ENCODE data around the gene HOXC5.
A peak's percentile ranks its signal among the peaks of the same experiment; 100 is the strongest.

The HOXC5 gene

DNA sequence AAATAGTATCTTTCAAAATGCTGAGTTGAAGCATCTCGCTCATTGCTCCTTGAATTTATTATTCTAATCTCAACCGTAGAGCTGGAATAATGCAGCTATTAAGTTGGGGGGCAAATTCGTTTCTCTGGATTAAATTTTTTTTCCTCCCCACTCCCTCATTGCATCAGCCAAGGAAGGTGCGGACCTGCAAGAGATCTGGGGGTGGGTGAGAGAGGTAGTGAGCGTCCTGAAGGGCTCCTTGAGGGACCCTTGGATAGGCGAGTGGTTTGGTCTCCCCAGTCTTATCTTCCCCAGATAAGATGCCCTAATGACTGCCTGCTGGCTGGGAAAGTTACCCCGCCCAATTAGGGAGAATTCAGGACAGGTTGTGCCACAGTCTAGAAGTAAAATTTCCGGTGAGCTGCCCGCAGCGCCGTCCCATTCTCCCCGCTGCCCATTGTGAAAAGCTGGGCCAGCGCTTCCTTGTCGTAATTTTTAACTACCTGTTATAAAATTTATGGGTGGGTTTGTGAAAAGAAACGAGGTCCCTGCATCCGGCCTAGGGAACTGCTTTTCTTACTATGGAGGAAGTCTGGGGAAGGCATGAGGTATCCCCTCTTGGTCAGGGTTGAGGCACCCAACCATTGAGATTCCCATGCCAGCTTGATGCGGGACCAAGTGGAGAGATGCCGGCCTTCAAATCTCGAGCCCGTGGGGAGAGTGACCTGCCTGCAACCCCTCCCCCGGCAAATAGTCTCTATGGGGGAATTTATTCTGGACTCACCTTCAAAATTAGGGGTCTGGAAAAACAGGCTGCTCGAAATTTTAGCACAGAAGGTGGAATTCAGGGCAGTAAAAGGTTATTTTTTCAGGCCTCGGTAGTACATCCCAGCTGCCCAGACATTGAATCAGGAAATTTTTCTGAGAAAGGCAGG, 17.6 kb upstream of the HOXC5 start:
- intact Hi-C loops (cut with DNase I), result no loop called here
- DNase-seq, result no peak

DNA sequence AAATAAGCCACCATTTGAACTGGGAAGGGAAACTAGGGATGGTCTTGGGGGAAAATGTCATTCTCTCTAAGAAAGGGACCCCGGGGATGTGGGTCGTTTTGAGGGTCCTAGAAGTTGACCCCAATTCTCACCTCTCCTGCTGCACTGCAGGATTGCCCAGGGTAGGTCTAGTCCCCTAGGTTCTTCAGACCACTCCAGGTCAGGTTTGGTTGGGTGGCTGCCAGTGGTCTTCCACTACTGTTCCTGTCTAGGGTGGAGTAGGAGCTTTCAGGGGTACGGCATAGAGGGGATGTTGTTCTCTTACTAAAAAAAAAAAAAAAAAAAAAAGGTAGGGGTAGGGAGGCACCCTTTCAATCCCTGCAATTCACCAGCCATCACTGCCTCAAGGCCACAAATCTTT, 16.8 kb upstream of the HOXC5 start:
- DNase-seq, result no peak
- intact Hi-C loops (cut with DNase I), result no loop called here

DNA sequence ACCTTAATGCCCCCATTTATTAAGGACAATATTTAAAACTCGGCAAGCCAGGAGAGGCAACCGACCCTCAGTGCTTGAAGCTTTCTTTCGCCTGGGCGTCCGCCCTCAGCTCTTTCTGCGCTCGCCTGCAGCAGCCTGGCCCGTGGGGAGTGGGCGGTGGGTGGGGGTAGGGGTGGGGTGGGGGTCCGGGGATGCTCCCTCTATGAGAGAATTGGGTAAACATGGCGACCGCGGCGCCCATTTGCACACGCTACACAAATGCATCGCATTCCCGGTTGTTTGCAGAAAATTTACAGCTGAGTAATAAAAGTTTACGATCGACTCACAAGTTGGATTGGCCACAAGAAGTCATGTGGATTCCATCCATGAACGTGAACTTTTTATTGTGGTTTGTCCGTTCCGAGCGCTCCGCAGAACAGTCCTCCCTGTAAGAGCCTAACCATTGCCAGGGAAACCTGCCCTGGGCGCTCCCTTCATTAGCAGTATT, 16.3 kb upstream of the HOXC5 start:
- intact Hi-C loops (cut with DNase I), result no loop called here
- DNase-seq, result no peak

DNA sequence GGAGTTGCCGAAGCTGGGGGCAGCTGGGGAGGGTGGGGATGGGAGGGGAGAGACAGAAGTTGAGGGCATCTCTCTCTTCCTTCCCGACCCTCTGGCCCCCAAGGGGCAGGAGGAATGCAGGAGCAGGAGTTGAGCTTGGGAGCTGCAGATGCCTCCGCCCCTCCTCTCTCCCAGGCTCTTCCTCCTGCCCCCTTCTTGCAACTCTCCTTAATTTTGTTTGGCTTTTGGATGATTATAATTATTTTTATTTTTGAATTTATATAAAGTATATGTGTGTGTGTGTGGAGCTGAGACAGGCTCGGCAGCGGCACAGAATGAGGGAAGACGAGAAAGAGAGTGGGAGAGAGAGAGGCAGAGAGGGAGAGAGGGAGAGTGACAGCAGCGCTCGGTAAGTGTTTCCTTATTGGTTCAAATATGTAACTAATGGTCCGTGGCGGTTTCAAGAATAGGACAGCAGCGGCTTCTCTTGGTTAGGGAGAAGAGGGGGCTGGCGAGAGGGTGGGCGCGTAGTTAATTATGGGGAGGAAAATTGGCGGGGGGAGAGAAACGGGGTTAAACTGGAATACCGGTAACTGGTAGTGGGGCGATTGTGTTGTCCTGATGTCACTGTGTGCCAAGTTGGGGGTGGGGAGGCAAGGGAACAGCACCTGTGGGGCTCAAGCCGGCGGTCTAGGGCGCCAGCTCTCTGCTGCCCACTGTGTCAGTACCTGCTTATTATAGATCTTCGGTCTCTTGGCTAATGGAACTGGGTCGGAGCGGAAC, 15.6 kb upstream of the HOXC5 start:
- intact Hi-C loops (cut with DNase I), result no loop called here
- DNase-seq, result no peak

DNA sequence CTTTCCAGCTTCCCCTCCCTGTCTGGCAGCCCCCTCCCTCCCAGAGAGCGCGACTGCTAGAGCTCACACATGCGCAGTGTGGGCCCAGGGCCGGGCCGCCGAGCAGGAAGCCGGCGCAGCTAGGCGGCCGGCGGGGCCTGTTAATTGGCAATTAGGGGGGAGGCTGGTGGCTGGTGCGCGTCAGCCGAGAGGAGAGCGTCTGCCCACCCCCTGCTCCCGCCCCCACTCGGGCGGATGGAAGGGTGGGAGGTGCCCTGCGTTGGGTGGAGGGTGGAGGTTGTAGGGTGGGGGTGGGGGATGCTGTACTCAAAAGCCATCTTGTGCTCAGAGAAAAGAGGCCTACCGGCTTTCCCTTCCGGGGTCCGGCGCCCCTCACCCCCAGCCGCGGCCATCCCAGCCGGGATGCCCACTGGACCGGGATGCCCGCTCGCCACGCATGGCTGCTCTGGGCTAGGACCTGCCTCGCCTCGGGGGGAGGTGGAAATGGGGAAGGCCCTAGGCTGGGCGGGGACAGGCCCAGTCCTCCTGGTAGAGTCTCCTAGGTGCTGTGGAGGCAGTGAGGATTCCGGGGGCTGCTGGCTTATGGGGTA, 14.9 kb upstream of the HOXC5 start:
- intact Hi-C loops (cut with DNase I), result no loop called here
- peak in 36 of 42 donors; percentile 16 to 75 (median 52) for DNase-seq

DNA sequence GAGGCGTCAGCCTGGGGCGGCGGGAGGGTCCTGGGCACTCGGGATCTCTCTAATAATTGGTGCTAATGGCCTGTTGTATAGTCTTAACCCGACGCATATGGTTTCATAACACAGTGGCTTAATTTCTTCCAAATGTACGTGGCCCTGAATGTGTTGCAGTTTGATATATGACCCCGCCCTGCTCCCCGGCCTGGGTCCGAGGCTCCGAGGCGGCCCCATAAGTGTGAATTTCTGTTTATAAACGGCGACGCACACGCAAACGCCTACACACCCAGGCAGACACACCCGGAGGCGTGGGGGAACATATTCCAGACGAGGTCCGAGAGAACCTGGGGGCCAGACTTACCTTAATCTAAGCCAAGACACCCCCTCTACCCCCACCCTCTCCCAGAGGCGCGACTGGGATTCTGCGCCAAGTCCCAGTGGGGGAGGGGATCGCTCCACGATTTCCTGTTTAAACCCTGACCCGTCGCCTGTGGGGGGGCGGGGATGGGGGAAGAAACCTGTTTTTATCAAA, 14.3 kb upstream of the HOXC5 start:
- intact Hi-C loops (cut with DNase I), result no loop called here
- no peak for DNase-seq

DNA sequence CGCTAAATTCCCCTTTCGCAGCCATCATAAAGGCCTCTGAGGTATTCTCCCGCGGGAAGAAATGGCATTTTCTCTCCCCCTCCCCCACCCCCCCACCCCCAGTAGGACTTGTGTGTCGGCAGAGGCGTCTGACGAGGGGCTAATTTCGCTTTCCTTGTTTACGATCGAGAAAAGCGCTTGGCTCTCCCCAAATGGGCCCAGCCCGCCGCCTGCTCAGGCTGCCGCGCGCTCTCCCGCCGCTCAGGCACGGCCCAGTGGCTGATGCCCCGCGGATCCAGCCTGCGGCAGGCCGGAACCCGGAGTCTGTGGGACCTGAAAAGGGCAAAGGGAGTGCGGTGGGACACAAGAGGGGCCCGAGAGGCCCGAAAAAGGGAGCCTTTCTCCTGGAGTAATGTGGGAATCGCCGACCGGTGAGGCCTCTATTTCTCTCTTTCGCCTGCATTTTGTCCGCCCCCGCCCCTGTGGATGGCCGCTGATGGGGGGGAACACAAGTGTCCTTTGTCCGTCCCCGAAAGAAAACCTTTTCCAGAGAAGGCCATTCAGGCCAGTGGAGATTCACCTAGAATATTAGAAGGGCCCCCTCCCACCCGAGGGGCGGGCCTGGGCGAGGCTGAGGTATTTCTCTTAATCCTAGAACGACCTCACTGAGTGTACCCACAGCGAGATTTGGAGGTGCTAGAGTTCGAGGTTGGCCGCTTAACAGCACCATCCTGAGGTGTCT, 13.6 kb upstream of the HOXC5 start:
- intact Hi-C loops (cut with DNase I), result no loop called here
- no peak for DNase-seq

DNA sequence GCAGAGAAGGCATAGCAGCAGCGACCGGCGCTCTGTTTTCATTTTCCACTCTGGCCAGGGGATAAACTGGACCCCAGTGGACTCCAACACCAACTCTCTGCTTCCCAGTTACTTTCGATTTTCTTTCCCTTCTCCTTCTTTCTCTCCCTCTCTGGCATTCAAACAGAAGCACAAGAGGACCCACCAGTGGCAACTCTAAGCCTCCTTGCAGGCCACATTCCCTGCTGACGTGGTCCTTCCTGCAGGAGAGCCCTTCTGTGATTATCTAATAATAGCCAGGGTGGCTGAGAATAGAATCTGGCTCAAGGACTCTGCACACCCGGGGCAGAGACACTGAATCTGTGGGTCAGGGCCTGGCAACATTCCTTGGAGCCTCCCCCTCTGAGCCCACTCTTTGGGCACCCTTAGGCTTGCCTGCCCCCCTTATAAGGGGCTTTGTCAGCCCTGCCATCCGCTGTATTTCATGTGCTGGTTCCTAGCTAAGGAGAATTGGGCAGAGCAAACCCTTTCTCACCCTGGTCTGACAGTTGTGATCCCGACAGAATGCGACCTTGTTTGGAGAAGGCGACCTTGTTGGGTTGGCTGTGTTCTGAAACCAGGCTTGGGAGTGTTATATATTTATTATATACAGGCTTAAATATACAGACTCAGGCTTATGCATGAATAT, 12.8 kb upstream of the HOXC5 start:
- intact Hi-C loops (cut with DNase I), result no loop called here
- DNase-seq, result no peak

DNA sequence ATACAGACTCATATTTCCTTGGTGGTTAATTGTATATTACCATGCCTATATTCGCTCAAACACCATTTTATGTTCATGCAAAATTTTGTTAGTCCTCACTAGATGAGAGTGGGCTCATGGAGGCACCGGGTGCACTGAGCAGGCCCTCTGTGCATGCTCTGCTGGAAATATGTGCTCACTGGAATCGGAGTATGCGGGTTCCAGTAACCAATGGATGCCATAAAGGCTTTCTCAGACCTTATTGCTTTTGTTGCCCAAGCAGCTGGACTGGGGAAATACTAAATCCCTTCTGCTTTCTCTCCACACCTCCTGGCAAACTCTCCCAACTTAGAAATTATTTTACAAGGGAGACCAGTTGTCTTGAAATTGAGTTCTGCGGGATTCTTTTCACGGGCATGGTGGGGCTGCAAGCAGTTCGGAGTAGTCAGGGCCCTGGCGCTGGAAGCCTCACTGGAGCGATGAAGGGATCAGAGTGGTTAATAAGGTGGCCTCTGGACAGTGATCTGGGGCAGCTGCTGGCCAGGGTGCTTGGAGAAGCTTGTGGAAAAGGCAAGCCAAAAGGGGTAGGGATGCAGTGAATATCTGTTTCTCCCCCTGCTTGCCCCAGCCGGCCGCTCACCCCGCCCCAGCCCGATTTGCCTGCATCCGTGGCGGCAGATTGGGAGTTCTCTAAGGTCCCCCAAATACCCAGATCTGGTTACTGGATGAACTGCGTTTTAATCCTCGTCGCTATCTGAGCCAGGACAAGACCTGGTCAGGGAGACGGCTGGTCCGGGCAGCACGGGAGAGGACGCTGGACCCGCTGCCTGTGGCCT, 12.1 kb upstream of the HOXC5 start:
- no peak for DNase-seq
- intact Hi-C loops (cut with DNase I), result no loop called here

DNA sequence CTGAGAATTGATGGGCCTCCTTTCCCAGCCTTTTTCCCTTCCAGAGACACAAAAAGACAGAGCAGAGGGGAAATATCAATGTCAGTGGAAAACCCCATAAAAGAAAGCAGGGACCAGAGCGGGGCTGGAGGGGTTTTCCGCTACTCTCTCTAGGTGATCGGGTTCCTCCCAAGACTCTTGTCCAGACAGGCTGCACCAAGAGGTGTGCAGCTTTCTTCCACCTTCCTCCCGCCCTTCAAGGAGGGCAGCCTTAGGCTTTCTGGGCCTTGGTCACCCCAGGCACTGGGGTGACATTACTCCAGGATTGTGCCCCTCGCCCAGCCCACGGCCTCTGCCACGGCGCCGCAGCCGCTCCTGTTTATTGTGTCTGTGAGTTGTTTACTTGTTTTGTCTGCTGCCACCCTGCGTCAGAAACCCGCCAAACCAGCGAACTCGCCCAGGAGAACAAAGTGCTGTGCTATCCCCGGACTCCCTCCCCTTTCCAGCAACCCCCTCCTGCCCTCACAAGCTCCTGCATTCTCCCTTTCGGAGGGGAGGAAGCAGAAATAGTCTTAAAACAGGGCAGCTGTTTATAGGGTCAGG, 11.3 kb upstream of the HOXC5 start:
- no peak for DNase-seq
- intact Hi-C loops (cut with DNase I), result no loop called here

DNA sequence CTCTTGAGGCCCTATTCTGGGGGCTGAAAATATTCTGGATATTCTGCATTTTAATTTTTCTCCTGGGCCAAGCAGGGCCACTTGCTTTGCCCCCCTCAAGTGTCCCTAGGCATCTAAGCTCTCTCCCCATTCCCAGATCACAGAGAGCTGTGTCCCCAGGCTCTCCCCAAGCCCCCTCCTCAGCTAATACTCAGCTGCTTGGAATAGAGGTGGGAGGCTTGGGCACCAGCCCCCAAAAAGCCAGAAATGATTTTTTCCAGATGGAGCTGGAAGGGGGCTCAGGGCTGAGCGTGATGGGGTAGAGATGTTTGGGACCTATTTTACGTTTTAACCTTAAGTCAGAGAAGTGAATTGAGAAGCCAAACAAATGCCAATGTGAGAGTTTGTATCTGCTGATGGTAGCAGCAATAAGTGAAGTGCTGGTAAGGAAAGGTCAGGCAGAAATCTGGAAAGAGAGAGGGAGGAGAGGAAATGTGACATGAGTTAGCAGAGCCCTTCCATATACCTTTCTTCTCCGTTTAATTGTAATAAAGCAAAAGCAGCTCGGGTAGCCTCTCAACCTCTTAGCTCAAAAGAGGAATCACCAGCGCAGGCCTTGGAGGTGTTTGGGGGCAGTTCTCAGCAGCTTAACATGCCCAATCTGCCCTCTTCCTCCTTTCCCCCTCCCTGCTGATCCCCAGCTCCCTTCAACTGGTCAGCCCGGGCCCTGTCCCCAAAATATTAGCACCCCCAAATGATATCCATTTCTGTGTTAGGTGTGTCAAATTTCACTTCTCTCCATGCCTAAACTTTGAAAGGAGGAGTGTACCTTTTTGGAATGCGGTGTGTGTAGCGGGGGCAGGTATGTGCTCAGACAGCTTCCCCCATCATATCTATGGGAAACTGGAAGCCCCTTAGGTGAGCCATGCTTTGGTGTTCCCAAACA, 9.6 kb upstream of the HOXC5 start:
- DNase-seq, result no peak
- intact Hi-C loops (cut with DNase I), result no loop called here

DNA sequence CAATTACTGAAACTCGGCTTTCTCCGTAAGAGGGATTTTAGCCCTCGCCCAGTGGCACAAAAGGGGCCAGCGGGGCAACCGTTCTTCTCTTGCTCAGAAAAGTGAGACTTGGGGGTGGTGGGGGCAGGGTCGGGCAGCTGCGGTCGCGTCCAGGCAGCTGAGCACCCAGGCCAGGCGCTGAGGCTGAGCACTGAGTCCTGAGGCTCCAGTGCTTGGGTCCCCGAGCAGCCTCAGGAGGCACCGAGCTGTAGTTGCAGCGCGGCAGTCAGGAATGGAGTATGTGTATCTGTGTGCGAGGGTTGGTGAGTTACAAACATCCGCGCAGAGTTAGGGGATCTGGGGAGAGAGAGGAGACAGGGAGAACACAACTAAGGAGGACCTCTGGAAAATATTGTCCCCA, 8.7 kb upstream of the HOXC5 start:
- no peak for DNase-seq
- intact Hi-C loops (cut with DNase I), result no loop called here

DNA sequence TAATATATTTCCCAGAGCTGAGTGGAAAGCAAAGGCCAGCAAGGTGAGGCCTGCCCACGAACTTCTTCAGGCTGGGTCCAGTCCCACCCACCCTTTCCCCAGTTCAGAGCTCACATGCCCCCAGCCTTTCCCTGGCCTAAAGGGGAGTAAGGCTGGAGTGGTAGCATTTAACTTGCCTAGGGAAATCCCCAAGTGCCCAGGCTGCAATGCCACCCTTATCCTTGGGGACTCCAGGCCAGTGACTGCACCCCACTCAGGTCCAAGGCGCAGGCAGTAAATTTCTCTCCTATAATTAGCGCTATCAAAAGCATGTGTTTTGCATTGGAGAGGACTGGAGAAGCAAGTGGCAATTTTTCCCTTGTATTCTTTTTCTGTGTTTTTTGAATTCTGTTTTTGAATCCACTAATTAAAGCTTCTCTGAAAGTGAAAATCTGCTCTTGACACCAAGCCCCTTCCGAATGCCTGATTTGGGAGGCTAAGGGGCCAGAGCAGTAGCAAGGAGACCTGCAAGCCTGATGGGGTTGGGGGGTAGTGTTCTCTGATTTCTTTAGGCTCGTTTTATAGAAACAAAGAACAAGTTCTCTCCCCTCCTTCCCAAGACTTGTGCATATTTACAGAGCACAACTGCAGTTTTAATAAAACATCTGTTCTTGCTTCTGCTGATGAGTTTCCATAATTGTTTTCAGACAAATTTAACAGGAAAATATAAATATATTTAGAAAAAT, 8.1 kb upstream of the HOXC5 start:
- DNase-seq, result no peak
- intact Hi-C loops (cut with DNase I), result no loop called here

DNA sequence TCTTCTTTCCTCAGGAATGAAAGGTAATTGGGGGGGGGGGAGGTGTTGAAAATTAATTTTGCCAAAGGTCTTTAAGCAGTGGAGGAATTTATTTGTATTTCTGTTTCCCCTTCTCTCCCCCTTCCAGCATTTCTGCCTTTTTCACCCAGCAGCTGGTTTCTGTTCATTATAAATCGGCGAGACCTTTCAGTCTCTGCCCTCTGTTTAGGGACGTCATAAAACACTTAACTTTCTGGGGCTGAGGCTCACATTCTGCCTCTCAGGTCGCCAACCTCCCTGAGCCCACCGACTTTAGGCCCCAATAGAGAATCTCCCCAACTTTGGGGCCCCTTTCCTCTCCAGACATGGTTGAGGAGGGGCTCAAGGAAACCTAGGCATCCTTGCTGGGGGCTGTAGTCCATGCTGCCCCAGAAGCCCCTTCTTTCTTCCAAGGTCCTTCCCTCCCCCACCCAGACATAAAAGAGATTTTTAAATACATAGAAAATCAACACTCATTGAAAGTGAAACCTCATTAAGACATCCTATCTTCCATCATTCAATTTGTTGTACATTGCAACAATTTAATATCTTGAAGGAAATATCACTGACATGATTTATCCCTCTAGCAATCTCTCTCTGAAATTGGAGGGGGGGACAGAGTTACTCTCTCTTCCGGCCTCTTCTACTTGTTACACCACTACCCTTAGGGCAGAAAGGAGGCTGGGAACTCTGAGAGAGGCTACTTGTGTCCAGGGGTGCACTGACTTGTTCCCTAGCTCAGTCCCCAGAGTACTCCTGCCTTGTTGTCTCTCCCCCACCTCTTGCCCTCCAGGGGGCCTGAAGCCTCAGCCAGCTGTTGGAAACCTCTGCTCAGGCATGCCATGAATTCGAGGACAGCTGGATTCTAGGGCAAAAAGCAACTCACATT, 7.1 kb upstream of the HOXC5 start:
- intact Hi-C loops (cut with DNase I), result no loop called here
- no peak for DNase-seq
